HG02870 (cell line): ENCODE data around the gene CX3CL1.
A peak's percentile ranks its signal among the peaks of the same experiment; 100 is the strongest.
"Not testable (repeated sequence)": the region's sequence is repeated elsewhere in the genome, so short reads cannot be mapped to it uniquely, and the experiment has no call there.

Experiments used
- ATAC-seq: cut with Tn5 transposase; IDR thresholded peaks from one replicate; pipeline ENCODE4 v1.9.1; 2021; ENCODE audit warnings: mild to moderate bottlenecking, moderate library complexity; ENCODE audit not compliant: unreplicated experiment

Gene CX3CL1

DNA sequence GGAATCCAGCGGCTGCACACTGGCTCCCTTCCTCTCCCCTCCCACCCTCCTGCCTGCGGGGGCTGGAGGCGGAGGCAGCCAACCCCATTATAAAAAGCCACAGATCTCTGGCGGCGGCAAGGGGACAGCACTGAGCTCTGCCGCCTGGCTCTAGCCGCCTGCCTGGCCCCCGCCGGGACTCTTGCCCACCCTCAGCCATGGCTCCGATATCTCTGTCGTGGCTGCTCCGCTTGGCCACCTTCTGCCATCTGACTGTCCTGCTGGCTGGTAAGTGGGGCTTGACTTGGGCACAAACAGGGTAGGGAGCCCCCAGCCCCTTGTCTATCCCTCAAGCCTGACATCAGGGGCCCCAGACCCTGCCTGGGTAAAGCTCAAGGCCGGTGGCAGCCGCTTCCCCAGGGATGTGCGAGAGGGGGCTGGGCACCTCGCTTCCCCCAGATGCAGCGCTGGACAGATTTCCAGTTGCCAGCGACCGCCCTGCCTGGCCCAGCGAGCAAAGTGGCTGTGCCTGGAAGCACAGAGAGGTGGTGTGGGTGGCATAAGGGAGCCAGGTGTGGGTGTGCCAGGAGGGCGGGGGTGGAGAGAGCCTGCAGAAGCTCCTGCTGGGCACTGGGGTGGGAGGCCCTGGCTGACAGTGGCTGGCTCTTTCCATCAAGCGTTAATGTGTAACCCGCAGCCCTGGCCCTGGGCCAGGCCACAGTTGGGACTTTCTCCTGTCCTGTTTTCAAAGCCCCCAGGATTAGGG, at the start of gene CX3CL1:
TSS of gene CX3CL1 (plus strand) at position 119 of the 745 bp plus-strand sequence. CDS start at position 198, 79 bp downstream.
- no peak for ATAC-seq

DNA sequence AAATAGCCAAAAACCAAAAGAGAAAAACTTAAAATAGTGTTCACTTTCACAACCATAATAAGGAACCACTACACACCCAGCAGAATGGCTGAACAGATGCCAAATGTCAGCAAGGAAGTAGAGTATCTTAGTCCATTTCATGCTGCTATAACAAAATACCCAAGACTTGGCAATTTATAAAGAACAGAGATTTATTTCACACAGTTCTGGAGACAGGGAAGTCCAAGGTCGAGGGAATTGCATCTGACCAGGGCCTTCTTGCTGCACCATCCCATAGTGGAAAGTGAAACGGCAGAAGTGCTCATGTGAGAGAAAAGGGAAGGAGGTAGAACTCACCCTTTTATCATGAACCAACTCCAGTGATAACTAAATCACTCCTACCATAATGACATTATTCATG, 47.5 kb upstream of the CX3CL1 start:
- ATAC-seq, result no peak

DNA sequence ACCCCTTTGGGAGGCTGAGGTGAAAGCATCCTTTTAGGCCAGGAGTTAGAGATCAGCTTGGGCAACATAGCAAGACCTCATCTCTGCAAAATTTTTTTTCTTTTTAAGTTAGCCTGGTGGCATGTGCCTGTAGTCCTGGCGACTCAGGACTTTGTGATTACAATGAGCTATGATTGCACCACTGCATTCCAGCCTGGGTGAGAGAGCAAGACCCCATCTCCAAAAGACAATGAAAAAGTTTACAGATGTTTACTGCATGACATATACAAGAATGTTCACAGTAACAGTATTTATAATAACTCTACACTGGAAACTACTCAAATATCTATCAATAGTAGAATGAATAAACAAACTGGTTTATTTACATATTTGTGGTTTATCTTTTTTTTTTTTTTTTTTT, 46.8 kb upstream of the CX3CL1 start:
- no peak for ATAC-seq

DNA sequence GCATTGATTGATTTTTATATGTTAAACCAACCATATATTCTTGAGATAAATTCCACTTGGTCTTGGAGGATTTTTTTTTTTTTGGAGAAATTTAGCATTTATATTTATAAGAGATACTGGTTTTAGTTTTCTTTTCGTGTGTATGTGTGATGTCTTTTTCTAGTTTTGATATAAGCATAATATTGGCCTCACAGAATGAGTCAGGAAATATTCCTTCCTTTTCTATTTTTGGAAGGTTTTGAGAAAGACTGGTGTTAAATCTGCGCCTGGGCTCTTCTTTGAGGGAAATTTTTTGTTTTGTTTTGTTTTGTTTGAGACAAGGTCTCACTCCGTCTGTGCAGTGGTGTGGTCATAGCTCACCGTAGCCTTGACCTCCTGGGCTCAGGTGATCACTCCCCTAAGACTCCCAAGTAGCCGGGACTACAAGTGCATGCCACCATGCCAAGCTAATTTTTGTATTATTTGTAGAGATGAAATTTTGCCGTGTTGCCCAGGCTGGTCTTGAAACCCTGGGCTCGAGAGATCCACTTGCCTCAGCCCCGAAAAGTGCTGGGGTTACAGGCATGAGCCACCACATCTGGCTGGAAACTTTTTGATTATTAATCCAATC, 42.5 kb upstream of the CX3CL1 start:
- ATAC-seq, result no peak

DNA sequence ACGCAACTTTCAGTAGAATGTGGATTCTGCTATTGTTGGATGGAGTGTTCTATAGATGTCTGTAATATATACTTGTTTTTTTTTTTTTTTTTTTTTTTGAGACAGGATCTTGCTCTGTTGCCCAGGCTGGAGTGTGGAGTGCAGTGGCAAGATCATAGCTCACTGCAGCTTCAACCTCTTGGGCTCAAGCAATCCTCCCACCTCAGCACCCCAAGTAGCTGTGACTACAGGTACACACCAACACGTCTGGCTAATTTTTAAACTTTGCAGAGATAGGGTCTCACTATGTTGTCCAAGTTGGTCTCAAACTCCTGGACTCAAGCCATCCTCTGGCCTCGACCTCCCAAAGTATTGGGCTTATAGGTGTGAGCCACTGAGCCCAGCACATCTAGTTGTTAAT, 40.9 kb upstream of the CX3CL1 start:
- no peak for ATAC-seq

DNA sequence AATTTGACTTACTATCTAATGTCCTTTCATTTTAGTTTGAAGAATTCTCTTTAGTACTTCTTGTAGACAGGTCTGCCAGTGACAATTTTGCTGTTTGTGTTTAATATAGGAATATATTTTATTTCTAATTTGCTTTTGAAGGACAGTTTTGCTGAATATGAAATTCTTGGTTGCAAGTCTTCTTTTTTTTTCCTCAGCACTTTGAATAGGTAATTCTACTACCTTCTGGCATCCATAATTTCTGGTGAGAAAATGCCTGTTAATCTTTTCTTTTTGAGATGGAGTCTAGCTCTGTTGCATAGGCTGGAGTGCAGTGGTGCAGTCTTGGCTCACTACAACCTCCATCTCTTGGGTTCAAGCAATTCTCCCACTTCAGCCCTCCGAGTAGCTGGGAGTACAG, 38.9 kb upstream of the CX3CL1 start:
- no peak for ATAC-seq

DNA sequence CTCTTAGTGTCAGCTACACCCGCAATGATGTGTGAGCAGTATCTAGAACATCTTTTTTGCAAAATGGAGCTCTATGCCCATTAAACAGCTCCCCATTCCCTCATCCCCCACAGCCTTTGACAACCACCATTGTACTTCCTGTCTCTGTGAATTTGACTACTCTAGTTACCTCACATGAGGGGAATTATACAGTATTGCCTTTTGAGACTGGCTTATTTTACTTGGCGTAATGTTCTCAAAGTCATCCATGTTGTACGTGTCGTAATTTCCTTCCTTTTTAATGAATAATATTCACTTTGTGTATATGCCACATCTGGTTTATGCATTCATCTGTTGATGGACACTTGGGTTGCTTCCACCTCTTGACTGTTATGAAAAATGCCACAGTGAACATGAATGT, 36.9 kb upstream of the CX3CL1 start:
- ATAC-seq, result no peak

DNA sequence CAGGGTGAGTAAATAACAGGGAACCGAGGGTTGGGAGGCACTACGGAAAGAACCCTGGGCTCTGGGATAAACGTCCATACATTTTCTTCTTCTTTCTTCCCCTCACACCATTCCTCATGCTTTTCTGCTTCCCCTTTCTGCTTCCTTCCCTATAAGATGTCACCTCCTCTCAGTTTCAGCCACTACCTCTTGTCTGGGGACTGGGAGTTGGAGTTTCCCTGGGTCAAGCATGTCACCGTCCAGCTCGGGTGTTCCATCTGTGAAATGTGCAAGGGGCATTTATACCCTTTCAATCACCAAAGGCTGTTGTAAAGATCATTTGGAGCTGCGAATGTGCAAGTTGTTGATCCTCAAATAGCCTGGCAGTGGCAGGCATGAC, 31.2 kb upstream of the CX3CL1 start:
- no peak for ATAC-seq

DNA sequence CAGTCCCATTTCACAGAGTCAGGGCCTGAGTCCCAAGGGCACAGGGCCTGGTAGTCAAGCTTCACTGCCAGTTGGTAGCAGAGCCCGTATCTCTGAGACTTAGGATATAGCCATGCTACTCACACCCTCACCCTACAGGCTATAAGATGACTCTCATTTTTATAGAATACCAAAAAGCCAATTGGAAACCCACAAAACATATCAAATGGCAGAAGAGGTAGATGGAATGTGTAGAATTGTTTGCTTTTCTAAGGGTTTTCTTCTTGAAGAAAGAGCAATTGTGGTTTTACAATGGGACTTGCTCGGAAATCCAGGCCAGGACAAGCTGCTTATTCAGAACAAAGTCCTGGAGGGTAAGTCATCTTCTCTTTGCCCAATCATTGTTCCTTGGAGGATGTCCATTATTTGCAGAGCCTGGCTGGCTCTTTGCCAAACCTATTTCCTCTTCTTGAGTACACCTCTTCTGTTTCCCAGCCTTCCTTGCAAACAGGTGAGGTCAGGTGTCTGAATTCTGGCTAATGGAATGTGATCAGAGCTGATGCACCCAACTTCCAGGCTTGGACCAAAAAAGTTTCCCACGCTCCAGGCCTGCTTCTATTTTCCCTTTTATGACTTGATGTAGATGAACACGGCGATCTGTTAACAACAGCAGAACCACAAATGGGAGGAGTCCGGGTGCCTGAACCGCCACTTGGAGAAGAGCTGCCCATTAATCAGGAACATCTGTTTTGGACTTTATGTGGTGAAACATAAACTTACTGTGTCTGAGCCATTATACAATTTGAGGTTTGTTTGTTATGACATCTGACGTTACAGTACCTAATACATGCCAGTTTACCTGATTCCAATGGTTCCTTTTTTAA, 30.6 kb upstream of the CX3CL1 start:
- no peak for ATAC-seq

DNA sequence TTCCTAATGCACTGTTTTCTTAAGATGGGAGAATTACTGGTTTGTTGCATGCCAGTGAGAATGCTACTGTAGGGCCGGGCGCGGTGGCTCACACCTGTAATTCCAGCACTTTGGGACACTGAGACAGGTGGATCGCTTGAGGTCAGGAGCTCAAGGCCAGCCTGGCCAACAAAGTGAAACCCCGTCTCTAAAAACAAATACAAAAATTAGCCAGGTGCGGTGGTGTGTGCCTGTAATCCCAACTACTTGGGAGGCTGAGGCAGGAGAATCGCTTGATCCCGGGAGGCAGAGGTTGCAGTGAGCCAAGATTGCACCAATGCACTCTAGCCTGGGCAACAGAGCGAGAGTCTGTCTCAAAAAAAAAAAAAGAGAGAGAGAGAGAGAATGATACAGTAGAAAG, 29.7 kb upstream of the CX3CL1 start:
- ATAC-seq, result not testable (repeated sequence)

DNA sequence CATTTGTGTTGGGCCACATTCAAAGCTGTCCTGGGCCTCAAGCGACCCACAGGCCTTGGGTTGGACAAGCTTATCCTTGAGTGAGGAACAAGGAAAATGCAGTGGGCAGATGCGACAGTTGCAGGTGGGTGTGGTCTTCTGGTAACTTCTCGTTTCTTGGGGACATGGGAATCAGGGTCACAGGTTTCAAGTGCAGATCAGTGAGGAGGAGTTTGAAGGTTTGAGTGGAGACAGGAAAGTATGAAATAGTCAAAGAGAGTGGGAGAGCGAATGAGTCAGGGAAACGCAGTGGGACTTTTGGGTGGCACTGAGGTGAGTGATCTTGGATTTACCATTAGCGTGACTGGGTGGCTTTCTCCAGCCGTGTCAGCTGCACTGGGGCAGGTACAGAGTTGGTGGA, 29.1 kb upstream of the CX3CL1 start:
- ATAC-seq, result no peak

DNA sequence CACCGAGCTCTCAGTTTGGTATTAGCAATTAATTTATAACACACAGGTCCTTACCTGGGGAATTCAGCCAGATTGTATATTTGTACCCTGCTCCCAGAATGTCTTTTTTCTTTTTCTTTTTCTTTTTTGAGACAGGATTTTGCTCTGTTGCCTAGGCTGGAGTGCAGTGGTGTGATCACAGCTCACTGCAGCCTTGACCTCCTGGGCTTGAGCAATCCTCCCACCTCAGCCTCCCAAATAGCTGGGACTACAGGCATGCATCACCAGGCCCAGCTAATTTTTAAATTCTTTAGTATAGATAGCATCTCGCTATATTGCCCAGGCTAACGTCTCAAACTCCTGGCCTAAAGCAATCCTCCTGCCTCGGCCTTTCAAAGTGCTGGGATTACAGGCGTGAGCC, 28.2 kb upstream of the CX3CL1 start:
- not testable (repeated sequence) for ATAC-seq

DNA sequence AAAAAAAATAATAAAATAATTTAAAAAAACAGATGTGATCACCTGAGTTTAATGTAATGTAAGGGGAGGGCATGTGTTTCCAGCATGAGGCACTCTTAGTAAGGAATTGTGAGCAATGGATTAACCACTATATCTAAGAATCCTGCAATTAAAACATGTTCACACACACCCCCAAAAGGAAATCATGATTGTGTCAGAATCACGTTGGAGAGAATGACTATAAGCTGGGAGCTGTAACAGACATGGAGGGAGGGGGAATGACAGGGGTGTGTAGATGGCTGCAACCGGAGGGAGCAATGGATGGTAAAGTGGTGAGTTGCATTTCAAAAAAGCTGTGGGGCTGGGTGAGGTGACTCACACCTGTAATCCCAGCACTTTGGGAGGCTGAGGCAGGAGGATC, 27.3 kb upstream of the CX3CL1 start:
- no peak for ATAC-seq

DNA sequence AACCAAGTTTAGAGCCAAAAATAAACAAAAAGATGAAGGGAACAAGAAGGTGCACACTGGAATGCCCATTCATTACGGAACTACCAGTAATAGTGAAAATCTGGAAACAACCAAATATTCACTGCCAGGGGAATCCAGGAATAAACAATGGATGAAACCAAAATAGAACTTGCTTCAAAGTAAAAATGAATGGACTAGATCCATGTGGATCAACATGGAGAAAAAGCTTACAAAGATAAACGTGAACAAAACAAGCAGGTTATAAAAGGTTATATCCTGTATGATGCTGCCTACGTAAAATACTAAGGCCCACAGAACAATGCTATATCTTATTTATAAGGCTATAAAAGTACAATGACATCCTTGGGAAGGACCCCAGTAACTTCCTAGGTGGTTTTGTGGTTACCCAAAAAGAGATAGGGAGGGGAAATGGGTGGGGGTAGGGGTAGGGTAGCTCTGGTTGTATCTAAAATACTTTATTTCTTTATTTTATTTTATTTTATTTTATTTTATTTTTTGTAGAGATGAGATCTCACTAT, 26.6 kb upstream of the CX3CL1 start:
- no peak for ATAC-seq

DNA sequence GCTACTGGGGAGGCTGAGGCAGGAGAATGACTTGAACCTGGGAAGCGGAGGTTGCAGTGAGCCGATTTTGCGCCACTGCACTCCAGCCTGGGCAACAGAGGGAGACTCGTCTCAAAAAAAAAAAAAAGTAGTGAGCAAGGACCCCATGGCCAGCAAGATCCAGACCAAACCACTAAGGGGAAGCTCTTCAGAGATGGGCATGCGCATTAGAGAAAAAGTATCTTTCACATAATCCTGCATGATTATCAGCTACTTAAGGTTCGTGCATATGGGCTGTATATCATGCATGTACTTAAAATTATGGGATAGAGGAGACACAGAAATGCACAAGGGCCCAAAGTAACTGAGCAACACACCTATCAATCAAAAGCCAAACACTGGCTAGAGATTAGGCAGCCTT, 24.4 kb upstream of the CX3CL1 start:
- no peak for ATAC-seq

DNA sequence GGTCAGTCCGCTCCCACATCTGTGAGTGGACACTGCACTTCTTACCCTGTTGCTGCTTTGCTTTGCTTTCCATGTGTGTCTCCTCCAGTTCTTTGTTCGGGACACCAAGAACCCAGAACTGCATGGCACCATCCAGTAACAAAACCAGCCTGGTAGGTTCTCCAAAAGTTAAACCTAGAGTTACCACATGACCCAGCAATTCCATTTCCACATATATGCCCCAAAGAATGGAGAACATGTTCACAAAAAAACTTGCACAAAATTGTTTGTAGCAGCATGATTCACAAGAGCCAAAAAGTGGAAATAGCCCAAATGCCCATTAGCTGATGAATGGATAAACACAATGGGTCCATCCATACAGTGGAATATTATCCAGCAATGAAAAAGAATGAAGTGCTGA, 24.0 kb upstream of the CX3CL1 start:
- ATAC-seq, result no peak

DNA sequence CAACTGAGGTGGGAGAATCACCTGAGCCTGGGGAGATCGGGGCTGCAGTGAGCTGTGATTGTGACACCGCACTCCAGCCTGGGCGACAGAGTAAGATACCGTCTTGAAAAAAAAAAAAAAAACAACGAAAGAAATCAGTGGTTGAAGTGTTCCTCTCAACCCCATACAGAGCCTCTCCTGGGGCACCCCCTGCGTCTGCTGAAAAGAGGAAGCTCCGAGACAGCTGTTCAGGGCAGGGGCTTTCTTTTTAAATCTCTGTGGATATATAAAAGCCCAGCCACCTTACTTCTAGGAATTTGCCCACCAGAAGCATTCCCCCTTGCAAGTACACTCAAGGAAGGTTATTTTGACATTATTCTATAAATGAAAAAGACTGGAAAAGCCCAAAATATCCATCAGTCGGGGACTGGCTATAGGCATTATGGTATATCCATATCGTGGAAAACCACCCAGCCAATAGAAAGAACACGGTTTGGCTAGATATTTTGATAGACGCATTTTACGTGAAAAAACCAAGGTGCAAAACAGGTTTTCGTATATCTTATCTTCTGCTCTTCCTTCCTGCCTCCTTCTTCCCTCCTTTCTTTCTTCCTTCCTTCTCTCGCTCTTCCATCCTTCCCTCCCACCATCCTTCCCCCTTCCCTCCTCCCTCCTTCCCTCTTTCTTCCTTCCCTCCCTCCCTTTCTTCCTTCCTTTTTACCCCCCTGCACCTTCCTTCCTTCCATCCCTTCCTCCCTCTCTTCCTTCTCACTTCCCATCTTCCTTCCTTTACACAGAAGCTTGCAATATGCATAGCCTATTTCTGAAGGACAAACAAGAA, 22.9 kb upstream of the CX3CL1 start:
- ATAC-seq, result peak; percentile 91

DNA sequence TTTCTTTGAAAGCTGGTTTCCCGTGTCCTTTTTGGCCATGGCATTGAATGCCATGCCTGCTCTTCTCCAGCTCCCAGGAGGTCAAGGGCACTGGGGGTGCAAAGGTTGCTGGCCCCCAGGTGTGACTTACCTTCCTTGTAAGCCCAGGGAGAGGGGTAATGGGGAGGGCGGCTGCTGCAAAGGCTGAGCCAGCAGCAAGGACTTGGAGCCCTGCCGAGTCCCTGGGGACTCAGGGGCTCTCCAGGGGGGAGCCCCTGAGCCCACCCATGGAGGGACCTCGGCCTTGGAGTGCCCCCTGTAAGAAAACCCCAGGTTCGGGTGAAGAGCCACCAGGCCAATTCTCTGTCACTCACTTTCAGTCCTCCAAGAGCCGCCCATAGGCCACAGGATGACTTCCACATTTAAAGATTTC, 19.6 kb upstream of the CX3CL1 start:
- no peak for ATAC-seq

DNA sequence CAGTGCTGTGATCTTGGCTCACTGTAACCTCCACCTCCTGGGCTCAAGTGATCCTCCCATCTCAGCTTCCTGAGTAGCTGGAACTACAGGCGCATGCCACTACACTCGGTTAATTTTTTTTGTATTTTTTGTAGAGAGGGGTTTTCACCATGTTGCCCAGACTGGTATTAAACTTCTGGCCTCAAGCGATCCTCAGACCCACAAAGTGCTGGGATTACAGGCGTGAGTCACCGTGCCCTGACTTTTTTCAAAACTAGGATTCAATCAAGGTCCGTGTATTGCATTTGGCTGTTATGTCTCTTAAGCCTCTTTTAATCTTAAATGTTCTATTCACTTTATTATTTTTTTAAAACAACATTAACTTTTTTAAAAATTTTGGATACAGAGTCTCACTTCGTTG, 18.0 kb upstream of the CX3CL1 start:
- ATAC-seq, result no peak

DNA sequence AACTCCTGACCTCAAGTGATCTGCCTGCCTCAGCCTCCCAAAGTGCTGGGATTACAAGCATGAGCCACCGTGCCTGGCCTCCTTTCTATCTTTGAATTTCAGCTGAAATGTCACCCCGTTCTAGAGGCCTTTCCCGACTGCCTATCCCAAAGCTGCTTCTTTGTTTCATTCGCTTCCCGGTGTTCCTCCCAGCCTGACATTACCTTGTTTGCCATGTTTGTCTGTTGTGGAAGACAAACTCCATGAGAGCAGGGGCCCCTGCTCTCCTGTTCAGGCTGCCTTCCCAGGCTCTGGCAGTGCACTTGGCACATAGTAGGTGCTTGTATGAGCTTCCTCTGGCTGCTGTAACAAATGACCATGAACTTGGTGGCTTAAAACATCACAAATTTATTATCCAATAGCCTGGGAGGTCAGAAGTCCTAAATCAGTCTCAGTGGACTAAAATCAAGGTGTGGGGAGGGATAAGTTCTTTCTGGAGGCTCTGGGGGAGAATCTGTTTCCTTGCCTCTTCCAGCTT, 16.3 kb upstream of the CX3CL1 start:
- no peak for ATAC-seq

DNA sequence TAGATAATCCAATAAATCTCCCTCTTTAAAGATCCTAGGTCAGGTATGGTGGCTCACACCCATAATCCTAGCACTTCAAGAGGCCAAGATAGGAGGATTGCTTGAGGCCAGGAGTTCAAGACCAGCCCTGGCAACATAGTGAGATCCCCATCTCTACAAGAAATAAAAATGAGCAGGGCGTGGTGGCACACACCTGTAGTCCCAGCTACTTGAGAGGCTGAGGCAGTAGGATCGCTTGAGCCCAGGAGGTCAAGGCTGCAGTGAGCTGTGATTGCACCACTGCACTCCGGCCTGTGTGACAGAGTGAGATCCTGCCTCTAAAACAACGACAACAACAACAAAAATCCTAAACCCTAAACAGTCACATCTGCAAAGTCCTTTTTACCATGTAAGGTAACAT, 15.7 kb upstream of the CX3CL1 start:
- no peak for ATAC-seq
